Effector memory CD4-positive, alpha-beta T cell (primary cell): ENCODE data around the gene UBAC2.

Experiments
- DNase-seq, 3 donors: peaks; one replicate each; pipeline ENCODE4 v3.0.0-alpha.2; 2020
- H3K27ac ChIP-seq: 2 replicates; pipeline ENCODE4 v1.7.0; 2013; ENCODE audit warnings: mild to moderate bottlenecking, low read length, moderate library complexity; ENCODE audit not compliant: insufficient read depth, poor library complexity, severe bottlenecking
- H3K27me3 ChIP-seq: replicated peaks from 2 replicates; pipeline ENCODE4 v1.7.0; 2013; ENCODE audit warnings: mild to moderate bottlenecking, low read length; ENCODE audit not compliant: insufficient read depth, control insufficient read depth, poor library complexity, severe bottlenecking
- H3K36me3 ChIP-seq: 2 replicates; pipeline ENCODE4 v1.7.0; 2013; ENCODE audit warnings: mild to moderate bottlenecking, low read length, moderate library complexity; ENCODE audit not compliant: control insufficient read depth, insufficient read depth
- H3K4me1 ChIP-seq: 2 replicates; pipeline ENCODE4 v1.7.0; 2013; ENCODE audit warnings: low read length, mild to moderate bottlenecking; ENCODE audit not compliant: control insufficient read depth, insufficient read depth, poor library complexity, severe bottlenecking
- H3K4me3 ChIP-seq: 2 replicates; pipeline ENCODE4 v1.7.0; 2013; ENCODE audit warnings: low read length, low read depth, mild to moderate bottlenecking; ENCODE audit not compliant: insufficient read depth, poor library complexity, severe bottlenecking
- H3K9me3 ChIP-seq: 2 replicates; pipeline ENCODE4 v1.7.0; 2013; ENCODE audit warnings: mild to moderate bottlenecking, low read length, moderate library complexity; ENCODE audit not compliant: control insufficient read depth

The UBAC2 gene

GRCh38 chr13:99326012-99326411 is 125.4 kb downstream of the UBAC2 start:
- no peak for DNase-seq

GRCh38 chr13:99327126-99327525 is 126.5 kb downstream of the UBAC2 start:
- H3K4me1 ChIP-seq: peaks cover 41% of the 10 kb centered on the region
- H3K36me3 ChIP-seq: peaks cover 10% of the 10 kb centered on the region
- DNase-seq: no peak
- no peaks in the 10 kb centered on the region for H3K27me3 ChIP-seq
- no peak overlapping the region for H3K4me3 ChIP-seq
- peak overlapping the region; percentile 46 for H3K27ac ChIP-seq
- H3K9me3 ChIP-seq: no peaks in the 10 kb centered on the region

More at GRCh38 chr13:99326012-99326411, 125.4 kb downstream of the UBAC2 start:
- Histone ChIP-seq H3K9me3 (no peaks in the 10 kb centered on the region), H3K27me3 (no peaks in the 10 kb centered on the region), H3K27ac (no peak overlapping the region), H3K4me1 (peaks cover 52% of the 10 kb centered on the region), H3K4me3 (no peak overlapping the region), H3K36me3 (peaks cover 10% of the 10 kb centered on the region)

GRCh38 chr13:99327761-99328160 is 127.1 kb downstream of the UBAC2 start:
- Histone ChIP-seq H3K4me1 (peaks cover 35% of the 10 kb centered on the region), H3K27me3 (no peaks in the 10 kb centered on the region), H3K27ac (no peak overlapping the region), H3K9me3 (no peaks in the 10 kb centered on the region), H3K4me3 (no peak overlapping the region), H3K36me3 (peaks cover 10% of the 10 kb centered on the region)
- no peak for DNase-seq

- Histone ChIP-seq H3K36me3 (peaks cover 10% of the 10 kb centered on the region), H3K27ac (no peak overlapping the region), H3K9me3 (no peaks in the 10 kb centered on the region), H3K4me1 (peaks cover 18% of the 10 kb centered on the region), H3K27me3 (no peaks in the 10 kb centered on the region), H3K4me3 (no peak overlapping the region)
- DNase-seq: no peak
Measured at GRCh38 chr13:99329477-99329876, 128.8 kb downstream of the UBAC2 start.

GRCh38 chr13:99330942-99331341 is 130.3 kb downstream of the UBAC2 start:
- Histone ChIP-seq H3K4me1 (peaks cover 11% of the 10 kb centered on the region), H3K27ac (no peak overlapping the region), H3K4me3 (no peak overlapping the region), H3K27me3 (no peaks in the 10 kb centered on the region), H3K36me3 (peaks cover 10% of the 10 kb centered on the region), H3K9me3 (no peaks in the 10 kb centered on the region)
- DNase-seq: no peak

- H3K27me3 ChIP-seq: no peaks in the 10 kb centered on the region
- no peaks in the 10 kb centered on the region for H3K9me3 ChIP-seq
- H3K4me1 ChIP-seq: peaks cover 3% of the 10 kb centered on the region
- no peak overlapping the region for H3K4me3 ChIP-seq
- no peak overlapping the region for H3K27ac ChIP-seq
- DNase-seq: no peak
- peaks cover 10% of the 10 kb centered on the region for H3K36me3 ChIP-seq
Measured at GRCh38 chr13:99331881-99332293, 131.2 kb downstream of the UBAC2 start.

- Histone ChIP-seq H3K4me1 (no peaks in the 10 kb centered on the region), H3K36me3 (peaks cover 10% of the 10 kb centered on the region), H3K27ac (no peak overlapping the region), H3K4me3 (no peak overlapping the region), H3K9me3 (no peaks in the 10 kb centered on the region), H3K27me3 (no peaks in the 10 kb centered on the region)
- no peak for DNase-seq
Measured at GRCh38 chr13:99332456-99332855, 131.8 kb downstream of the UBAC2 start.

GRCh38 chr13:99334221-99334620 is 133.6 kb downstream of the UBAC2 start:
- peaks cover 5% of the 10 kb centered on the region for H3K36me3 ChIP-seq
- no peak overlapping the region for H3K4me3 ChIP-seq
- DNase-seq: no peak
- no peaks in the 10 kb centered on the region for H3K9me3 ChIP-seq
- H3K27ac ChIP-seq: no peak overlapping the region
- H3K27me3 ChIP-seq: no peaks in the 10 kb centered on the region
- H3K4me1 ChIP-seq: peaks cover 6% of the 10 kb centered on the region

GRCh38 chr13:99335087-99335486 is 134.4 kb downstream of the UBAC2 start:
- no peaks in the 10 kb centered on the region for H3K27me3 ChIP-seq
- no peak for DNase-seq
- no peak overlapping the region for H3K27ac ChIP-seq
- H3K4me3 ChIP-seq: no peak overlapping the region
- peaks cover 13% of the 10 kb centered on the region for H3K4me1 ChIP-seq
- no peaks in the 10 kb centered on the region for H3K9me3 ChIP-seq
- H3K36me3 ChIP-seq: no peaks in the 10 kb centered on the region

- H3K27me3 ChIP-seq: no peaks in the 10 kb centered on the region
- no peak overlapping the region for H3K4me3 ChIP-seq
- DNase-seq: no peak
- H3K27ac ChIP-seq: no peak overlapping the region
- no peaks in the 10 kb centered on the region for H3K9me3 ChIP-seq
- H3K36me3 ChIP-seq: no peaks in the 10 kb centered on the region
- peaks cover 18% of the 10 kb centered on the region for H3K4me1 ChIP-seq
Measured at GRCh38 chr13:99335603-99336002, 134.9 kb downstream of the UBAC2 start.
